DOHH2 (cell line): ENCODE measurements around the gene RASSF3.

Source experiments
- H3F3A ChIP-seq: fragments of 200-600 bp; sonication (generic), shearing (Covaris generic); 2 replicates; pipeline ENCODE4 v1.6.0; 2016; ENCODE audit warnings: antibody characterized with exemption, mild to moderate bottlenecking; ENCODE audit not compliant: control insufficient read depth, insufficient read depth
- H3K27ac ChIP-seq: fragments of 200-600 bp; sonication (generic); 2 replicates; pipeline ENCODE4 v1.5.1; 2014; ENCODE audit warnings: low read depth, mild to moderate bottlenecking, low read length, moderate library complexity
- H3K27me3 ChIP-seq: fragments of 200-600 bp; sonication (generic); 2 replicates; pipeline ENCODE4 v1.6.1; 2014; ENCODE audit warnings: mild to moderate bottlenecking, low read length, mixed read lengths; ENCODE audit not compliant: control insufficient read depth
- H3K36me3 ChIP-seq: fragments of 200-600 bp; sonication (generic); 2 replicates; pipeline ENCODE4 v1.6.1; 2014; ENCODE audit warnings: mild to moderate bottlenecking, low read length, moderate library complexity, mixed read lengths; ENCODE audit not compliant: control insufficient read depth
- H3K4me1 ChIP-seq: fragments of 200-600 bp; sonication (generic); 2 replicates; pipeline ENCODE4 v1.6.1; 2014; ENCODE audit warnings: mild to moderate bottlenecking, low read length, mixed read lengths; ENCODE audit not compliant: control insufficient read depth
- H3K4me2 ChIP-seq: fragments of 200-600 bp; sonication (generic); 2 replicates; pipeline ENCODE4 v1.6.0; 2014; ENCODE audit warnings: mild to moderate bottlenecking, low read length, moderate library complexity
- H3K4me3 ChIP-seq: fragments of 200-600 bp; sonication (generic); 2 replicates; pipeline ENCODE4 v1.5.1; 2014; ENCODE audit warnings: mild to moderate bottlenecking, low read length, mixed read lengths
- H3K79me2 ChIP-seq: fragments of 200-600 bp; sonication (generic); 2 replicates; pipeline ENCODE4 v1.6.1; 2014; ENCODE audit warnings: mild to moderate bottlenecking, low read length, mixed read lengths; ENCODE audit not compliant: control insufficient read depth
- H3K9me2 ChIP-seq: fragments of 200-600 bp; sonication (generic); replicated peaks from 2 replicates; pipeline ENCODE4 v1.6.1; 2014; ENCODE audit warnings: mild to moderate bottlenecking, low read length, mixed read lengths; ENCODE audit not compliant: control insufficient read depth
- H3K9me3 ChIP-seq: fragments of 200-600 bp; sonication (generic); 2 replicates; pipeline ENCODE4 v1.6.1; 2014; ENCODE audit warnings: antibody characterized with exemption, low read length, mixed read lengths; ENCODE audit not compliant: control insufficient read depth, insufficient read depth
- H4K20me1 ChIP-seq: fragments of 200-600 bp; sonication (generic); 2 replicates; pipeline ENCODE4 v1.6.0; 2014; ENCODE audit warnings: low read depth, mild to moderate bottlenecking, antibody characterized with exemption, low read length, moderate library complexity; ENCODE audit not compliant: control insufficient read depth, insufficient read depth
- EZH2phosphoT487 ChIP-seq: fragments of 200-600 bp; sonication (generic); IDR thresholded peaks from 2 replicates; pipeline ENCODE4 v1.6.1; 2017; ENCODE audit warnings: borderline replicate concordance, mild to moderate bottlenecking, antibody characterized with exemption, low read length, moderate library complexity, mixed read lengths
- TF ChIP-seq, protein P1 (sequence below): fragments of 200-600 bp; sonication (generic); IDR thresholded peaks from one replicate; pipeline ENCODE4 v1.5.1; 2014; ENCODE audit warnings: antibody characterized with exemption, mild to moderate bottlenecking, low read depth, low read length; ENCODE audit not compliant: poor library complexity, severe bottlenecking

The RASSF3 gene

GRCh38 chr12:64743206-64743605 is 132.9 kb downstream of the RASSF3 start:
- Histone ChIP-seq H3K4me3 (no peak overlapping the region), H3K9me2 (no peaks in the 10 kb centered on the region), H3K4me1 (no peaks in the 10 kb centered on the region), H3K27ac (no peak overlapping the region), H3K9me3 (no peaks in the 10 kb centered on the region), H3K36me3 (peaks cover 35% of the 10 kb centered on the region), H4K20me1 (no peaks in the 10 kb centered on the region), H3K79me2 (no peaks in the 10 kb centered on the region), H3K4me2 (no peak overlapping the region), H3F3A (no peaks in the 10 kb centered on the region), H3K27me3 (no peaks in the 10 kb centered on the region)
- no peak for TF ChIP-seq EZH2phosphoT487
- TF ChIP-seq, protein P1, sequence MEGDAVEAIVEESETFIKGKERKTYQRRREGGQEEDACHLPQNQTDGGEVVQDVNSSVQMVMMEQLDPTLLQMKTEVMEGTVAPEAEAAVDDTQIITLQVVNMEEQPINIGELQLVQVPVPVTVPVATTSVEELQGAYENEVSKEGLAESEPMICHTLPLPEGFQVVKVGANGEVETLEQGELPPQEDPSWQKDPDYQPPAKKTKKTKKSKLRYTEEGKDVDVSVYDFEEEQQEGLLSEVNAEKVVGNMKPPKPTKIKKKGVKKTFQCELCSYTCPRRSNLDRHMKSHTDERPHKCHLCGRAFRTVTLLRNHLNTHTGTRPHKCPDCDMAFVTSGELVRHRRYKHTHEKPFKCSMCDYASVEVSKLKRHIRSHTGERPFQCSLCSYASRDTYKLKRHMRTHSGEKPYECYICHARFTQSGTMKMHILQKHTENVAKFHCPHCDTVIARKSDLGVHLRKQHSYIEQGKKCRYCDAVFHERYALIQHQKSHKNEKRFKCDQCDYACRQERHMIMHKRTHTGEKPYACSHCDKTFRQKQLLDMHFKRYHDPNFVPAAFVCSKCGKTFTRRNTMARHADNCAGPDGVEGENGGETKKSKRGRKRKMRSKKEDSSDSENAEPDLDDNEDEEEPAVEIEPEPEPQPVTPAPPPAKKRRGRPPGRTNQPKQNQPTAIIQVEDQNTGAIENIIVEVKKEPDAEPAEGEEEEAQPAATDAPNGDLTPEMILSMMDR = no peak

GRCh38 chr12:64744422-64745258 is 134.3 kb downstream of the RASSF3 start:
- Histone ChIP-seq H3F3A (no peaks in the 10 kb centered on the region), H3K27me3 (no peaks in the 10 kb centered on the region), H4K20me1 (no peaks in the 10 kb centered on the region)

GRCh38 chr12:64745259-64745807 is 135.0 kb downstream of the RASSF3 start:
- H3K4me3 ChIP-seq = no peak overlapping the region
- no peak for TF ChIP-seq EZH2phosphoT487
- no peaks in the 10 kb centered on the region for H3K4me1 ChIP-seq
- H3K4me2 ChIP-seq = no peak overlapping the region
- no peaks in the 10 kb centered on the region for H3K9me2 ChIP-seq
- H3K9me3 ChIP-seq = no peaks in the 10 kb centered on the region
- H4K20me1 ChIP-seq = no peaks in the 10 kb centered on the region
- no peaks in the 10 kb centered on the region for H3K27me3 ChIP-seq
- no peaks in the 10 kb centered on the region for H3K79me2 ChIP-seq
- H3F3A ChIP-seq = no peaks in the 10 kb centered on the region
- peaks cover 26% of the 10 kb centered on the region for H3K36me3 ChIP-seq
- no peak overlapping the region for H3K27ac ChIP-seq

More at GRCh38 chr12:64744422-64745258, 134.3 kb downstream of the RASSF3 start:
- H3K36me3 ChIP-seq = peaks cover 31% of the 10 kb centered on the region
- no peak overlapping the region for H3K4me3 ChIP-seq
- no peak overlapping the region for H3K4me2 ChIP-seq
- H3K4me1 ChIP-seq = no peaks in the 10 kb centered on the region
- H3K79me2 ChIP-seq = no peaks in the 10 kb centered on the region
- no peak for TF ChIP-seq EZH2phosphoT487
- TF ChIP-seq, protein P1 = no peak
- H3K27ac ChIP-seq = no peak overlapping the region
- no peaks in the 10 kb centered on the region for H3K9me2 ChIP-seq
- H3K9me3 ChIP-seq = no peaks in the 10 kb centered on the region

GRCh38 chr12:64745980-64746379 is 135.7 kb downstream of the RASSF3 start:
- H3K4me1 ChIP-seq = no peaks in the 10 kb centered on the region
- no peak overlapping the region for H3K4me2 ChIP-seq
- H3K79me2 ChIP-seq = no peaks in the 10 kb centered on the region
- H3K36me3 ChIP-seq = peaks cover 26% of the 10 kb centered on the region
- no peaks in the 10 kb centered on the region for H3K27me3 ChIP-seq
- no peaks in the 10 kb centered on the region for H3K9me2 ChIP-seq
- no peak overlapping the region for H3K27ac ChIP-seq
- no peaks in the 10 kb centered on the region for H4K20me1 ChIP-seq
- no peaks in the 10 kb centered on the region for H3F3A ChIP-seq
- H3K9me3 ChIP-seq = no peaks in the 10 kb centered on the region
- TF ChIP-seq, protein P1 = no peak
- no peak for TF ChIP-seq EZH2phosphoT487
- H3K4me3 ChIP-seq = no peak overlapping the region
